GM20000 (cell line): ENCODE results near the gene GABRB1.

Experiments used
- DNase-seq: peaks from one replicate; pipeline ENCODE4 v3.0.0; 2012; ENCODE audit warnings: low spot score
- CTCF ChIP-seq: IDR thresholded peaks from 2 replicates; pipeline ENCODE4 v1.5.1; 2012; ENCODE audit warnings: mild to moderate bottlenecking, control low read depth; ENCODE audit errors: extremely low read depth, missing control alignments

Gene GABRB1

GRCh38 chr4:47045261-47045660 lies 13.9 kb downstream of the GABRB1 start:
- TF ChIP-seq CTCF, result no peak
- DNase-seq, result no peak

GRCh38 chr4:47049347-47049746 lies 18.0 kb downstream of the GABRB1 start:
- no peak for DNase-seq
- no peak for TF ChIP-seq CTCF

GRCh38 chr4:47050761-47051725 lies 19.7 kb downstream of the GABRB1 start:
- DNase-seq, result no peak
- TF ChIP-seq CTCF, result no peak

- TF ChIP-seq CTCF, result no peak
- no peak for DNase-seq
These were observed 22.1 kb downstream of the GABRB1 start for GRCh38 chr4:47053485-47053884.

GRCh38 chr4:47054130-47054529 lies 22.8 kb downstream of the GABRB1 start:
- no peak for DNase-seq
- no peak for TF ChIP-seq CTCF

- DNase-seq, result no peak
- no peak for TF ChIP-seq CTCF
These were observed 26.6 kb downstream of the GABRB1 start for GRCh38 chr4:47057991-47058390.

- TF ChIP-seq CTCF, result no peak
These were observed 29.2 kb downstream of the GABRB1 start for GRCh38 chr4:47060561-47060960.

More at GRCh38 chr4:47060561-47060960, 29.2 kb downstream of the GABRB1 start:
- no peak for DNase-seq
